ENCODE results near the gene NAV2. TPM values are rescaled to one million over a fixed set of nuclear protein-coding genes. Genes with fewer than 3 reads are reported as not detected.

Gene NAV2
- total and polyA plus RNA-seq, 7 donors, result 1.2 to 62.6 (median 22.1) TPM

DNA sequence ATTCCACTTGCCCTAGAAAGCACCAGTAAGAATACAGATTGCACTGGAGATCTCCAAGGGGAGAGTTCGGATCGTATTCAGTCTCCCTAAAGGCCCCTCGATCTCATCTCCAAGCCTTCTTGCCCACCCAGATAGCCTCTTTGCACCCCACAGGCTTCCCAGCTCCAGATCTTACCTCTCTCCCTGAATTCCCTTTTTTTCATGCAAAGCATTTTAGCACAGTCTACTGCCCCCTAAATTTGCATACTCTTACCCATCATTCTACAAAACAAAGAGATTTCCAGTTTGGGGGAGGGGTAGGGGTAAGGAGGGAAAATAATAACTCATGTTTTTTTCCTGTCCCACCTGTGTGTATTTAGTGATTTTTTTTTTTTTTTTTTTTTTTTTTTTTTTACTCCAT is 105.2 kb downstream of the NAV2 start:
- H3K27ac ChIP-seq, result no peak overlapping the region
- no peaks in the 10 kb centered on the region for H3K9me3 ChIP-seq
- no peak overlapping the region for H3K4me3 ChIP-seq
- no peak for TF ChIP-seq EP300 (IDR thresholded peaks at IDR 0.05)
- TF ChIP-seq POLR2A (IDR thresholded peaks at IDR 0.05), result no peak
- TF ChIP-seq, protein P1, sequence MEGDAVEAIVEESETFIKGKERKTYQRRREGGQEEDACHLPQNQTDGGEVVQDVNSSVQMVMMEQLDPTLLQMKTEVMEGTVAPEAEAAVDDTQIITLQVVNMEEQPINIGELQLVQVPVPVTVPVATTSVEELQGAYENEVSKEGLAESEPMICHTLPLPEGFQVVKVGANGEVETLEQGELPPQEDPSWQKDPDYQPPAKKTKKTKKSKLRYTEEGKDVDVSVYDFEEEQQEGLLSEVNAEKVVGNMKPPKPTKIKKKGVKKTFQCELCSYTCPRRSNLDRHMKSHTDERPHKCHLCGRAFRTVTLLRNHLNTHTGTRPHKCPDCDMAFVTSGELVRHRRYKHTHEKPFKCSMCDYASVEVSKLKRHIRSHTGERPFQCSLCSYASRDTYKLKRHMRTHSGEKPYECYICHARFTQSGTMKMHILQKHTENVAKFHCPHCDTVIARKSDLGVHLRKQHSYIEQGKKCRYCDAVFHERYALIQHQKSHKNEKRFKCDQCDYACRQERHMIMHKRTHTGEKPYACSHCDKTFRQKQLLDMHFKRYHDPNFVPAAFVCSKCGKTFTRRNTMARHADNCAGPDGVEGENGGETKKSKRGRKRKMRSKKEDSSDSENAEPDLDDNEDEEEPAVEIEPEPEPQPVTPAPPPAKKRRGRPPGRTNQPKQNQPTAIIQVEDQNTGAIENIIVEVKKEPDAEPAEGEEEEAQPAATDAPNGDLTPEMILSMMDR (IDR thresholded peaks at IDR 0.05), result no peak
- TF ChIP-seq POLR2AphosphoS5 (IDR thresholded peaks at IDR 0.05), result no peak
- no peaks in the 10 kb centered on the region for H3K27me3 ChIP-seq
- WGBS, 2 donors, result 84 to 93% methylated on average over 3 of the region's 3 CpGs
- H3K36me3 ChIP-seq, result peaks cover 0 to 5% (median 0%) of the 10 kb centered on the region in 4 donors
- peaks cover 0 to 76% (median 52%) of the 10 kb centered on the region in 4 donors for H3K4me1 ChIP-seq
- intact Hi-C loops (cut with DNase I), result no loop called here
- no peak for DNase-seq

DNA sequence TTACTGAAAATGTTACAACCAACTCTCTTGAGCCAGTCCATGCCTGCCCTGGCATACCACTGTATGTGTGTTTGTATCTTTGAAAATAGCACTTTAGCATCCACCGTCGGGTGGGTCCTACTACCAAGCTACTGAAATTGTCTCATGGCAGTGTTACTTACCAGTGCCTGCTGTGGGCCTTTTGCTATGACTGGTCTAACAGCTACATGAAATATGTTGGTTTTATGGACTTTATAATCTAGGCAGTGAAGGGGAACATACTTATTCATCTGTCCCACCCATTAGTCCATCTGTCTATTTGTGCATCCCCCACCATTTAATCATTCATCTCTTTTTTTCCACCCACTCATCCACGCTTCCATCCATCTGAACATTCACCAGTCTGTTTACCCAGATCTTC is 106.0 kb downstream of the NAV2 start:
- Histone ChIP-seq H3K4me1 (peaks cover 0 to 70% (median 45%) of the 10 kb centered on the region in 4 donors), H3K9me3 (no peaks in the 10 kb centered on the region), H3K36me3 (peaks cover 0 to 5% (median 0%) of the 10 kb centered on the region in 4 donors), H3K4me3 (no peak overlapping the region), H3K27ac (no peak overlapping the region), H3K27me3 (no peaks in the 10 kb centered on the region)
- intact Hi-C loops (cut with DNase I), result no loop called here
- 93% methylated on average over 3 of the region's 3 CpGs for WGBS, 2 donors
- no peak for DNase-seq
- no peak for TF ChIP-seq EP300 (IDR thresholded peaks at IDR 0.05)

DNA sequence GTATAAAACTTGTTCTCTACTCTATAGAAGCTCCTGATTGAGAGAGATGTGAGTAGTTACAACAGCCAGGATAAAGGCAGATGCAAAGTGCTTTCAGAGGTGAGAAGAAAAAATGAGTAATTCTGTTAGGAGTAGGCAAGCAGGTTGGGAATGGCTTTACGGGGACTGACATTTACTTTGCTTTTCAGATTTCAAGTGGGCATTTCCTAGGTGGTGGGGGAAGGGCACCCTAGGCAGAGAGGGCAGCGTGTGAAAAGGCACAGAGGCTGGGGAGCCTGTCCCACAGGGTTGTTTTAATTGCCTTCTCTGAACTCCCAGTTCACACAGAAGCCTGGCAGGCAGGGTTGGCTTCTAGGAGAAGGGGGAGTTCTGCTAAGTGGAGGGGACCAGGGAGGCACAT is 106.5 kb downstream of the NAV2 start:
- H3K9me3 ChIP-seq, result no peaks in the 10 kb centered on the region
- peaks cover 0 to 5% (median 0%) of the 10 kb centered on the region in 4 donors for H3K36me3 ChIP-seq
- no peaks in the 10 kb centered on the region for H3K27me3 ChIP-seq
- 72 to 75% methylated on average over 2 of the region's 2 CpGs for WGBS, 2 donors
- H3K4me1 ChIP-seq, result peaks cover 0 to 65% (median 40%) of the 10 kb centered on the region in 4 donors
- no peak for TF ChIP-seq EP300 (IDR thresholded peaks at IDR 0.05)
- TF ChIP-seq, protein P1 (IDR thresholded peaks at IDR 0.05), result no peak
- no peak for TF ChIP-seq POLR2A (IDR thresholded peaks at IDR 0.05)
- TF ChIP-seq POLR2AphosphoS5 (IDR thresholded peaks at IDR 0.05), result no peak
- H3K27ac ChIP-seq, result no peak overlapping the region
- intact Hi-C loops (cut with DNase I), result no loop called here
- H3K4me3 ChIP-seq, result no peak overlapping the region
- no peak for DNase-seq

DNA sequence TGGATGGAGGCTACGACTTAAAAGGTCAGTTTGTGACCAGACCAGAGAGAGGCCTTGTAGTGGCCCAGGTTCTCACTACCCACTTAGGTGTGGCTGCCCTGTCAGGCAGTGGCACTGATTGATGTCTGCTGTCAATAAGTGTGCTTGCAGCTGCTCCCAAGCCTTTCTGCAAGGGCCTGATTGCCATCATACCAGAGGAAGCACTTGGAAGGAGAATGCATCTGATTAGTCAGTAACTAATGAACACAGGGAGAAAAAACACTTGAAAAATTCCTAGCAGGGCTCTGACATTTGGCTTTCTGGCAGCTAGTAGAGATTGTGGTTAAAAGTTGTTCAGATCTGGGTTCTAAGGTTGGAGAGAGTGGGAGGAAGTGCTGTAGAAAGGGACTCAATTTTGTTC is 107.5 kb downstream of the NAV2 start:
- Histone ChIP-seq H3K36me3 (peaks cover 0 to 5% (median 0%) of the 10 kb centered on the region in 4 donors), H3K4me1 (peaks cover 0 to 55% (median 30%) of the 10 kb centered on the region in 4 donors), H3K27me3 (no peaks in the 10 kb centered on the region), H3K9me3 (no peaks in the 10 kb centered on the region), H3K4me3 (no peak overlapping the region), H3K27ac (no peak overlapping the region)
- no peak for DNase-seq
- 80 to 85% methylated on average over 1 of the region's 1 CpG for WGBS, 2 donors
- TF ChIP-seq POLR2A (IDR thresholded peaks at IDR 0.05), result no peak
- TF ChIP-seq EP300 (IDR thresholded peaks at IDR 0.05), result no peak
- no peak for TF ChIP-seq POLR2AphosphoS5 (IDR thresholded peaks at IDR 0.05)
- TF ChIP-seq, protein P1 (IDR thresholded peaks at IDR 0.05), result no peak
- intact Hi-C loops (cut with DNase I), result no loop called here

DNA sequence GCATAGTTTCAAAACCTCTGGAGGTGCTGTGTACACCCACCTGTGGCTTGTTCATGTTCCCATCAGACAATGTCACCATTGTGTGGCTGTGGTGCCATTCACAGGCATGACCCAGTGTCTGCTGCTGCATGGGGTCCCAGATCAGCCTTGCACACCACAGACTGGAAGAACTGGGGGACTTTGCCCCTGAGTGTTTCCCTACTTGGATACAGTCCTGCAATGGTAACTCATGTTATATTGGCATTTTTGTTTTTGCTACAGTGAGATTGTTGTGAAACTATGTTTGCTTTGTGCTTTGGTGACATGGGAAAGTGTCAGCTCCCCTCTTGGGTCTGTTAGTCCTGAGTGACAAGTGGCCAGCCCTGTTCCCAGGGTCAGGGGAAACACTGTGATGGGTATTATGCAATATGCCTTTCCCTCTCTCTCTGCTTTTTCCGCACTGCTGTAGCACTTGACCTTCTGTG is 108.8 kb downstream of the NAV2 start:
- no peak for DNase-seq
- TF ChIP-seq, protein P1 (IDR thresholded peaks at IDR 0.05), result no peak
- TF ChIP-seq POLR2A (IDR thresholded peaks at IDR 0.05) (no peak), EP300 (IDR thresholded peaks at IDR 0.05) (no peak), POLR2AphosphoS5 (IDR thresholded peaks at IDR 0.05) (no peak)
- Histone ChIP-seq H3K4me3 (no peak overlapping the region), H3K9me3 (no peaks in the 10 kb centered on the region), H3K27me3 (no peaks in the 10 kb centered on the region), H3K4me1 (peaks cover 0 to 54% (median 26%) of the 10 kb centered on the region in 4 donors), H3K36me3 (peaks cover 0 to 5% (median 0%) of the 10 kb centered on the region in 4 donors), H3K27ac (no peak overlapping the region)
- WGBS, 2 donors, result 82 to 88% methylated on average over 1 of the region's 1 CpG
- intact Hi-C loops (cut with DNase I), result no loop called here
